OCI-LY7 (cell line): Measurements from ENCODE around the gene CALM3. TPM values are rescaled to one million over a fixed set of nuclear protein-coding genes. Genes with fewer than 3 reads are reported as not detected.

Experiments used
- BruUV-seq: library from RNA; stranded (reverse); fragments of 400-500 nt; replicated peaks from 2 replicates; lab custom pipeline; 2021; lab: Mats Ljungman, UMichigan
- CTCF ChIA-PET: fragments of 300-600 bp; sonication (Branson Sonifier 250); formaldehyde crosslinking; loops from one replicate; lab custom pipeline; 2022; ENCODE audit warnings: antibody characterized with exemption; ENCODE audit not compliant: unreplicated experiment; lab: Charles Lee
- POLR2A ChIA-PET: fragments of 300-600 bp; sonication (Branson Sonifier 250); formaldehyde crosslinking; loops from one replicate; lab custom pipeline; 2022; ENCODE audit warnings: antibody characterized with exemption; lab: Charles Lee
- DNase-seq: peaks from one replicate; pipeline ENCODE4 v3.0.0-alpha.2; 2015; ENCODE audit warnings: low spot score
- H2AFZ ChIP-seq: fragments of 200-600 bp; sonication (generic), shearing (Covaris generic); 2 replicates; pipeline ENCODE4 v1.6.1; 2014; ENCODE audit warnings: mild to moderate bottlenecking, antibody characterized with exemption, low read length, moderate library complexity
- H3K27ac ChIP-seq: fragments of 200-600 bp; sonication (generic); 2 replicates; pipeline ENCODE4 v1.5.1; 2014; ENCODE audit warnings: mixed run types, low read depth, mild to moderate bottlenecking, moderate library complexity, low read length, inconsistent platforms; ENCODE audit not compliant: poor library complexity, severe bottlenecking
- H3K36me3 ChIP-seq: fragments of 200-600 bp; sonication (generic); 2 replicates; pipeline ENCODE4 v1.6.1; 2014; ENCODE audit warnings: mild to moderate bottlenecking, antibody characterized with exemption, low read length, moderate library complexity, mixed read lengths; ENCODE audit not compliant: insufficient read depth
- H3K4me1 ChIP-seq: fragments of 200-600 bp; sonication (generic); 2 replicates; pipeline ENCODE4 v1.5.1; 2014; ENCODE audit warnings: mild to moderate bottlenecking, low read length; ENCODE audit not compliant: insufficient read depth, poor library complexity, severe bottlenecking
- H3K4me2 ChIP-seq: fragments of 200-600 bp; sonication (generic); 2 replicates; pipeline ENCODE4 v1.6.1; 2014; ENCODE audit warnings: mild to moderate bottlenecking, low read length
- H3K4me3 ChIP-seq: fragments of 200-600 bp; sonication (generic); 2 replicates; pipeline ENCODE4 v1.5.1; 2014; ENCODE audit warnings: mild to moderate bottlenecking, low read depth, low read length; ENCODE audit not compliant: poor library complexity, severe bottlenecking
- H3K79me2 ChIP-seq: fragments of 200-600 bp; sonication (generic); 2 replicates; pipeline ENCODE4 v1.6.1; 2016; ENCODE audit warnings: low read depth, mild to moderate bottlenecking, low read length, moderate library complexity, mixed read lengths; ENCODE audit not compliant: insufficient read depth
- H3K9me2 ChIP-seq: fragments of 200-600 bp; sonication (generic); 2 replicates; pipeline ENCODE4 v1.6.1; 2016; ENCODE audit warnings: mild to moderate bottlenecking, low read length, mixed read lengths; ENCODE audit not compliant: insufficient read depth
- H3K9me3 ChIP-seq: fragments of 200-600 bp; sonication (generic); 2 replicates; pipeline ENCODE4 v1.6.1; 2014; ENCODE audit warnings: mild to moderate bottlenecking, mixed run types, low read length, mixed read lengths
- H4K20me1 ChIP-seq: fragments of 200-600 bp; sonication (generic); 2 replicates; pipeline ENCODE4 v1.6.1; 2014; ENCODE audit warnings: mild to moderate bottlenecking, antibody characterized with exemption, low read length, moderate library complexity, mixed read lengths; ENCODE audit not compliant: insufficient read depth
- CTCF ChIP-seq: fragments of 200-600 bp; sonication (generic); conservative IDR thresholded peaks from 2 replicates; pipeline ENCODE4 v1.5.1; 2014; ENCODE audit warnings: mild to moderate bottlenecking, antibody characterized with exemption, low read length, moderate library complexity, mixed read lengths
- EZH2phosphoT487 ChIP-seq: fragments of 200-600 bp; sonication (generic); IDR thresholded peaks from 2 replicates; pipeline ENCODE4 v1.6.1; 2018; ENCODE audit warnings: low read depth, borderline replicate concordance, mild to moderate bottlenecking, mixed run types, antibody characterized with exemption, low read length, moderate library complexity, mixed read lengths
- intact Hi-C: fragments of 100-400 bp; cut with micrococcal nuclease; formaldehyde crosslinking; loops from one replicate; pipeline ENCODE4 v1.10.0; 2022; ENCODE audit not compliant: unreplicated experiment
- total RNA-seq, 2 experiments: library from RNA; depleted of rRNA in 1 of 2; stranded (reverse); fragments of >200 nt in 1 of 2; shearing (Covaris generic) in 1 of 2; gene quantifications; 2 replicates each; pipeline ENCODE4 v1.2.3, GENCODE V29; 2014 to 2022

CALM3 gene
- total RNA-seq, 2 experiments from 2014 or later = 175 to 198 TPM

- TF ChIP-seq CTCF (no peak), EZH2phosphoT487 (no peak)
- no peak for DNase-seq
- Histone ChIP-seq H3K4me3 (no peak overlapping the region), H2AFZ (no peak overlapping the region), H3K9me2 (no peaks in the 10 kb centered on the region), H3K4me1 (no peaks in the 10 kb centered on the region), H3K27ac (no peak overlapping the region), H3K36me3 (no peaks in the 10 kb centered on the region), H4K20me1 (no peaks in the 10 kb centered on the region), H3K9me3 (no peaks in the 10 kb centered on the region), H3K4me2 (no peak overlapping the region), H3K79me2 (no peaks in the 10 kb centered on the region)
- intact Hi-C loops = no loop called here
- BruUV-seq = no TSS peak
- CTCF ChIA-PET = no interaction called here
- POLR2A ChIA-PET = no interaction called here
Measured at GRCh38 chr19:46591254-46591653, 9.9 kb upstream of the CALM3 start.

GRCh38 chr19:46591870-46592269 is 9.3 kb upstream of the CALM3 start:
- CTCF ChIA-PET = no interaction called here
- intact Hi-C loops = no loop called here
- no TSS peak for BruUV-seq

GRCh38 chr19:46596008-46596407 is 5.1 kb upstream of the CALM3 start:
- intact Hi-C loops = no loop called here
- H3K4me1 ChIP-seq = peaks cover 6% of the 10 kb centered on the region
- H3K4me3 ChIP-seq = no peak overlapping the region
- no peaks in the 10 kb centered on the region; the same call in 1 of the 2 replicates for H3K36me3 ChIP-seq
- H3K4me2 ChIP-seq = no peak overlapping the region
- no TSS peak for BruUV-seq
- H2AFZ ChIP-seq = no peak overlapping the region
- no peak for TF ChIP-seq CTCF
- no peak for TF ChIP-seq EZH2phosphoT487
- no peaks in the 10 kb centered on the region for H3K79me2 ChIP-seq
- DNase-seq = no peak
- no peak overlapping the region for H3K27ac ChIP-seq
- ChIA-PET POLR2A (no interaction called here), CTCF (no interaction called here)
- no peaks in the 10 kb centered on the region for H4K20me1 ChIP-seq
- H3K9me3 ChIP-seq = peaks cover 24% of the 10 kb centered on the region
- no peaks in the 10 kb centered on the region for H3K9me2 ChIP-seq

More at GRCh38 chr19:46591870-46592269, 9.3 kb upstream of the CALM3 start:
- H3K4me1 ChIP-seq = no peaks in the 10 kb centered on the region
- no peaks in the 10 kb centered on the region for H4K20me1 ChIP-seq
- TF ChIP-seq EZH2phosphoT487 = no peak
- H3K79me2 ChIP-seq = no peaks in the 10 kb centered on the region
- no peak overlapping the region for H3K27ac ChIP-seq
- POLR2A ChIA-PET = no interaction called here
- no peak for DNase-seq
- no peak overlapping the region for H2AFZ ChIP-seq
- no peaks in the 10 kb centered on the region for H3K9me3 ChIP-seq
- H3K4me2 ChIP-seq = no peak overlapping the region
- no peak overlapping the region for H3K4me3 ChIP-seq
- H3K9me2 ChIP-seq = no peaks in the 10 kb centered on the region
- H3K36me3 ChIP-seq = no peaks in the 10 kb centered on the region
